ENCODE measurements around the gene FADS2.

FADS2 gene

GRCh38 chr11:61866231-61866957 is 38.3 kb downstream of the FADS2 start:
- TF ChIP-seq, protein P1, sequence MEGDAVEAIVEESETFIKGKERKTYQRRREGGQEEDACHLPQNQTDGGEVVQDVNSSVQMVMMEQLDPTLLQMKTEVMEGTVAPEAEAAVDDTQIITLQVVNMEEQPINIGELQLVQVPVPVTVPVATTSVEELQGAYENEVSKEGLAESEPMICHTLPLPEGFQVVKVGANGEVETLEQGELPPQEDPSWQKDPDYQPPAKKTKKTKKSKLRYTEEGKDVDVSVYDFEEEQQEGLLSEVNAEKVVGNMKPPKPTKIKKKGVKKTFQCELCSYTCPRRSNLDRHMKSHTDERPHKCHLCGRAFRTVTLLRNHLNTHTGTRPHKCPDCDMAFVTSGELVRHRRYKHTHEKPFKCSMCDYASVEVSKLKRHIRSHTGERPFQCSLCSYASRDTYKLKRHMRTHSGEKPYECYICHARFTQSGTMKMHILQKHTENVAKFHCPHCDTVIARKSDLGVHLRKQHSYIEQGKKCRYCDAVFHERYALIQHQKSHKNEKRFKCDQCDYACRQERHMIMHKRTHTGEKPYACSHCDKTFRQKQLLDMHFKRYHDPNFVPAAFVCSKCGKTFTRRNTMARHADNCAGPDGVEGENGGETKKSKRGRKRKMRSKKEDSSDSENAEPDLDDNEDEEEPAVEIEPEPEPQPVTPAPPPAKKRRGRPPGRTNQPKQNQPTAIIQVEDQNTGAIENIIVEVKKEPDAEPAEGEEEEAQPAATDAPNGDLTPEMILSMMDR (IDR thresholded peaks at IDR 0.05; ENCODE audit: extremely low read depth, missing control alignments) = no peak
- DNase-seq (ENCODE audit: low spot score) = no peak

DNA sequence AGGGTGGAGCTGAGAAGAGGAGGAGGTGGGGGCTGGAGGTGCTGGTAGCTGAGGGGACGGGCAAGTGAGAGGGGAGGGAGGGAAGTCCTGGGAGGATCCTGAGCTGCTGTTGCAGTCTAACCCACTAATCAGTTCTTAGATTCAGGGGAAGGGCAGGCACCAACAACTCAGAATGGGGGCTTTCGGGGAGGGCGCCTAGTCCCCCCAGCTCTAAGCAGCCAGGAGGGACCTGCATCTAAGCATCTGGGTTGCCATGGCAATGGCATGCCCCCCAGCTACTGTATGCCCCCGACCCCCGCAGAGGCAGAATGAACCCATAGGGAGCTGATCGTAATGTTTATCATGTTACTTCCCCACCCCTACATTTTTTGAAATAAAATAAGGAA is 38.9 kb downstream of the FADS2 start:
- DNase-seq (ENCODE audit: low spot score) = no peak
- TF ChIP-seq, protein P1 (IDR thresholded peaks at IDR 0.05; ENCODE audit: extremely low read depth, missing control alignments) = no peak

DNA sequence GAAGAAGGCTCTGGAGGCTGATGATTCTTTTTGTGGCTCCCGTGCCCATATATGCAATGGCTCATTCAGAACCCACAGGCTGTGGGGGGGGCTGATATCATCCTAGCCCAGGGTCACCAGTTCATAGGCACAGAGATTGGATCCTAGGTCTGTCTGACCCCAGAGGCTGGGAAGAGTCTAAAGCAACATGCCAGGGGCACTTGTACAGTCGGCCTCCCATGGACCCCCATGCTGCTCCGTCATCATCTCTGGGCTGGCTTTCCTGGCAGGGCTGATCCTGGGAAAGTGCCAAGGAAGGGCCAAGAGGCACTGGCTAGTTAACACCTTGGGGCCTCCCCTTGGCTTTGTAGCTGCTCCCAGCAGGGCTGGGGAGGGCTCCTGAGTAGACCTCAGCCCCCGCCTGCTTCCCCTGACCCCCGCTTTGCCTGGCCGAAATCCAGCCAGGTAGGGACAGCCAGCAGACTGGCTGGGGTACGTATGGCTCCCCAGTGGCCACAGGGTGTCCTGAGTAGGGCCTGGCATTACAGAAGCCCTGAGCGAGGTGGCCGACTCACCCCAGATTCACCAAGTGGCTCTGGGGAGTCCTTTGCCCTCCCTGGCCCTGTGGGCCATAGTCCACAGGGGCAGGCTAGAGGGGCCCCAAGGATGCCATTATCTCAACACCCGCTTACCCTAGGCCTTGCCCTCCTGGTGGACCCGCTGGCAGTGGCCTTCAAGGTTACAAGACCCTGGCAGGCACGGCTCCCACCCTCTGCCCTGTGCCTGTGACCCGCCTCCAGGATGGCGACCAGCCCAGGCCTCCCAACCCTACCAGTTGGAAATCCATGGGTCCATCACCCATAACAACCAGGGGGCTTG is 40.7 kb downstream of the FADS2 start:
- TF ChIP-seq, protein P1 (IDR thresholded peaks at IDR 0.05; ENCODE audit: extremely low read depth, missing control alignments) = no peak

GRCh38 chr11:61869429-61869707 is 41.3 kb downstream of the FADS2 start:
- TF ChIP-seq, protein P1 (IDR thresholded peaks at IDR 0.05; ENCODE audit: extremely low read depth, missing control alignments) = no peak
- no peak for DNase-seq (ENCODE audit: low spot score)

More for the DNA sequence above, 40.7 kb downstream of the FADS2 start:
- DNase-seq (ENCODE audit: low spot score) = no peak

- DNase-seq (ENCODE audit: low spot score) = no peak
- TF ChIP-seq, protein P1 (IDR thresholded peaks at IDR 0.05; ENCODE audit: extremely low read depth, missing control alignments) = no peak
Observed at GRCh38 chr11:61869708-61870451, 41.8 kb downstream of the FADS2 start.

- no peak for DNase-seq (ENCODE audit: low spot score)
- TF ChIP-seq, protein P1 (IDR thresholded peaks at IDR 0.05; ENCODE audit: extremely low read depth, missing control alignments) = no peak
Observed at GRCh38 chr11:61870541-61871031, 42.5 kb downstream of the FADS2 start.

All from GM20000 (cell line).